Stimulated activated CD4-positive, alpha-beta T cell treated with anti-CD3 and anti-CD28 coated beads, Interleukin-1b, Interleukin-23, amount 100 ng/mL, for 48 hours (primary cell): ENCODE measurements around the gene SERPINE2.

Experiments used
- DNase-seq: peaks from one replicate; pipeline ENCODE4 v3.0.0-alpha.2; 2020

SERPINE2 gene

GRCh38 chr2:224042191-224042696 is 3.2 kb upstream of the SERPINE2 start:
- DNase-seq: no peak

- no peak for DNase-seq
These were observed 2.5 kb upstream of the SERPINE2 start for GRCh38 chr2:224041554-224041953.

GRCh38 chr2:224040753-224041152 is 1.7 kb upstream of the SERPINE2 start:
- no peak for DNase-seq

GRCh38 chr2:224039770-224040440 is 819 bp upstream of the SERPINE2 start:
- DNase-seq: no peak

GRCh38 chr2:224038830-224039079 is 331 bp downstream of the SERPINE2 start:
- DNase-seq: no peak

GRCh38 chr2:224038049-224038829 is 847 bp downstream of the SERPINE2 start:
- DNase-seq: peak; percentile 51

- DNase-seq: no peak
These were observed 2.2 kb downstream of the SERPINE2 start for GRCh38 chr2:224036731-224037361.

GRCh38 chr2:224034017-224034416 is 5.1 kb downstream of the SERPINE2 start:
- DNase-seq: no peak

- DNase-seq: no peak
These were observed 5.5 kb downstream of the SERPINE2 start for GRCh38 chr2:224033601-224034000.

GRCh38 chr2:224032283-224032682 is 6.8 kb downstream of the SERPINE2 start:
- no peak for DNase-seq

- DNase-seq: no peak
These were observed 7.6 kb downstream of the SERPINE2 start for GRCh38 chr2:224031358-224031970.

- DNase-seq: no peak
These were observed 8.3 kb downstream of the SERPINE2 start for GRCh38 chr2:224030786-224031185.

GRCh38 chr2:224029876-224030275 is 9.2 kb downstream of the SERPINE2 start:
- DNase-seq: no peak

- DNase-seq: no peak
These were observed 11.2 kb downstream of the SERPINE2 start for GRCh38 chr2:224027931-224028330.

- DNase-seq: no peak
These were observed 12.0 kb downstream of the SERPINE2 start for GRCh38 chr2:224027070-224027469.

GRCh38 chr2:224025874-224026273 is 13.2 kb downstream of the SERPINE2 start:
- peak; percentile 79 for DNase-seq

- no peak for DNase-seq
These were observed 14.8 kb downstream of the SERPINE2 start for GRCh38 chr2:224024270-224024669.

GRCh38 chr2:224023188-224023587 is 15.9 kb downstream of the SERPINE2 start:
- no peak for DNase-seq

- DNase-seq: no peak
These were observed 16.6 kb downstream of the SERPINE2 start for GRCh38 chr2:224022486-224022885.

GRCh38 chr2:224020523-224020922 is 18.6 kb downstream of the SERPINE2 start:
- DNase-seq: no peak

- DNase-seq: no peak
These were observed 21.1 kb downstream of the SERPINE2 start for GRCh38 chr2:224017957-224018356.

- DNase-seq: no peak
These were observed 22.1 kb downstream of the SERPINE2 start for GRCh38 chr2:224016963-224017362.

- no peak for DNase-seq
These were observed 24.8 kb downstream of the SERPINE2 start for GRCh38 chr2:224014336-224014735.

GRCh38 chr2:224011837-224012236 is 27.2 kb downstream of the SERPINE2 start:
- DNase-seq: no peak
